GM18526 (cell line): ENCODE results near the gene NPRL2.

Experiments
- POLR2A ChIP-seq: IDR thresholded peaks from 3 replicates; pipeline ENCODE4 v1.6.1; 2011; ENCODE audit not compliant: insufficient read length; ENCODE audit errors: extremely low read depth

NPRL2 gene

GRCh38 chr3:50327943-50328691 lies 22.5 kb downstream of the NPRL2 start, which contains the start of gene TUSC2:
TSS of gene TUSC2 (minus strand) at chr3:50328223. CDS start at chr3:50328099, 124 bp downstream.
- peak; percentile 81 for TF ChIP-seq POLR2A

DNA sequence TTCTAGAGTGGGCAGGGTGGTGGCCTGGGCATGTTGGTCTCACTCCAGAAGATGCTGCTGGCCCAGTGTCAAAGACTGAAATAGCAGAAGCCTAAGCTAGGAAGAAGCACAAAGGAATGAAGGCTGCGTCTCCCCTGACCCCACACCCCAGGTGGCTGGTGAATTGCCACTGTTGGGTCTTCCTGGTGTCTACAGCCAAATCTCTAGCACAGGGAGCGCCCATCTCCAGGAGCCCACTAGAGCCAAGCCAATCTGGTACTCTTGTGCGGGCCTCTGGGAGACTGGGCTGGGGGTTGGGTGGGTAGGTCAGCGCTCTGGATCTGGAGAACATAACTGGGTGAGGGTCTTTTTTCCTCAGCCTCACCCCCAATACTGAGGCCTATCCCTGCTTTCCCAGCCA lies 23.4 kb downstream of the NPRL2 start:
- no peak for TF ChIP-seq POLR2A

DNA sequence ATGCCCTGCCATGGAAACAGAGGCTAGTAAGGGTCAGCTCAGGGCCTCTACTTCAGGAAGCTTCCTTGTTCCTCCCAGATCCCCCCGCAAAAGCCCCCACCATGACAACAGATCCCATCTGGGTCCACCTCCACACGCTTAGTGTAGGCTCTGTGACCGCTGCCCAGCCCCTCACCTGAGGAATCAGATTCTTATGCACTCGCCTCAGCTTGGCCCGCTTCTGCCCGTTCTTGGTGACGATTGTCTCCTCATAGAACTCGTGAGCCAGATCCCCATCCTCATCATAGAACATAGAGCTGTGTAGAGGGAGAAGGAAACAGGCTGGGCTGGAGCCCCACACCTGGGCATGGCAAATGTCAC lies 24.4 kb downstream of the NPRL2 start:
- TF ChIP-seq POLR2A = no peak

GRCh38 chr3:50325497-50326181 lies 24.9 kb downstream of the NPRL2 start:
- TF ChIP-seq POLR2A = no peak

DNA sequence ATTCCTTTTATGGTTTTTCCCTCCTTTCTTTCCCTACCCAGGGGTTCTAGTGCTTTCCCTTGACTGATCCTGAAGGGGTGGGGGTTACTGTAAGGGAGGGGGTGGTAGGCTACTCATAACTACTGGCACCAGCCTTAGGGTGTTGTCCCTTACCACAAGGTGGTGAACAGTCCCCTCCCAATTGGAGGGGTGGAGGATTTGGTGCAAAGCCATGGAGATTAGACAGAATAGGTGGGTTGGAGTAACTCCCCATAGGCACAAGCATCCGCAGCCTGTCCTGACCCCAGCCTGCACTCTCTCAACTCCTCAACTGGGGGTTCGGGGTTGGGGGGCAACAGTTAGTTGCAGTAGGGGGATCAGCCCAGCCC lies 25.5 kb downstream of the NPRL2 start:
- TF ChIP-seq POLR2A = no peak

- no peak for TF ChIP-seq POLR2A
These were observed 26.0 kb downstream of the NPRL2 start for GRCh38 chr3:50324351-50325112.

- no peak for TF ChIP-seq POLR2A
These were observed 26.9 kb downstream of the NPRL2 start for GRCh38 chr3:50323614-50324199.

DNA sequence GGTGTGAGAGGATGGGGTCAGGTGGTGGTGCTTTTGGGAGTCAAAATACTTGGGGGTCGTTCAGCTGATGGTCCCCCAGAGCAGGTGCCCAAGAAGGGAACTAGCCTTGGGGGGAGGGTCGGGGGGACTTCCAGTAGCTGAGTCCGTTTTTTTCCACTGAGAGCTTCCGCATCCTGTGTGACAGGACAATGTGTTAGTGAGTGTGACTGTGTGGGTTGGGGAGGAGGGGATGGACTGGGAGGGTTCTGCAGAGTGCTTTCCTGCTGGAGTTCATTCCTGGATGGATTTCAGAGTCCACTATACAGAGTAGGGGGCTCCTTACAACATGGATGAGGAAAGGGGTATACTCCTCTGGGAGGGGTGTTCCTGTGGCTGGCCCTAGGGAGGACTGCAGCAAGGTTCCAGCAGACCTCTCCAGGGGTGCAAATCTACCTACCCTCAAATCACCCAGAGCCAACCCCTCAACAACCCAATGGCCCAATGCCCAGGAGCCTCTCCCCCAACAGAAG lies 27.4 kb downstream of the NPRL2 start:
- no peak for TF ChIP-seq POLR2A

GRCh38 chr3:50322386-50323091 lies 28.0 kb downstream of the NPRL2 start, which contains the start of gene HYAL2:
TSS of gene HYAL2 (minus strand) at chr3:50322745. CDS start at chr3:50320489, 2,256 bp downstream.
- TF ChIP-seq POLR2A = no peak

DNA sequence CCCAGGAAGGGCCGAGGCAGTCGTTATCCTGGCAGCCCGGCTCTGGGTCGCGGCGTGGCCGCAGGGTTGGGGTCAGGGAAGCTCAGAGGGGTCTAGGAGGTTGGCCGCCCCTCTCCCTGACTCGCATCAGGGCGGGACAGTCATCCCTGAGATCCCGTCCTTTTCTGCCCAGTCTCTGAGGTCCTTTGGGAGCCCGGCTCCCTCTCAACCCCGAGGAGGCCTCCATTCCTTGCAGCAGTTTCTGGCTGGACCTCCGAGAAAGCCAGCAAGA lies 28.5 kb downstream of the NPRL2 start:
- TF ChIP-seq POLR2A = no peak

GRCh38 chr3:50321336-50322114 lies 29.1 kb downstream of the NPRL2 start:
- TF ChIP-seq POLR2A = peak; percentile 66

GRCh38 chr3:50320853-50321335 lies 29.7 kb downstream of the NPRL2 start:
- no peak for TF ChIP-seq POLR2A

DNA sequence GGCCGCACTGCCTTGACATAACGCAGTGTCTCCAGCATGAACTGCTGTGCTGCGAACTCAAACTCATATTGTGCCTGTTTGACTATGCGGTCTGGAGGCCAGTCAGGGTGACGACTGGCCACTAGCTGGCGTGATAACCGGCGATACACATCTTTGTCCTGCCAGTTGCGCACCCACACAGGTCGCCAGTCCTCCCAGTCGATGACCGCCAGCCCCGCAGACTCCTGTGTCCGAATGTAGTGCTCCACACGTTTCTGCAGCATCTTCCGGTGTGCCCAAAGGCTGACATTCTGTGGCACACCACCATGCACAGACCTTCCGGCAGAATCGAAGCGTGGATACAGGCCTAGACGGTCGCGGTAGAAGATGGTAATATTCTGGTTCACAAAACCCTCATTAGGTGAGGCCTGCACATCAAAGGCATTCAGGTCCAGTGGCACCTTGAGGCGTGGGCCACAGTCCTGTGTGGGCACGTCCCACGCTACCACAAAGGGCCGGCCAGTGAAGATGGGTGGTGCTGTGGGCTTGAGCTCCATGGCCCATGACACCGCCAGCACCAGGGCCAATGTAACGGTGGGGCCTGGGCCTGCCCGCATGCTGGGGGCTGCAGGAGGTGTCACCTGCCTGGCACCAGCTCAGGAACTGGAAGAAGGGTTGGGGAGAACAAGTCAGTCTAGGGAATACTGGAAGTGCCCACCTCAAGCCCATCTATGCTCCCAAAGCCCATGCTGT lies 30.5 kb downstream of the NPRL2 start:
- no peak for TF ChIP-seq POLR2A
